Measurements from ENCODE around the gene C19orf33. TPM values are rescaled to one million over a fixed set of nuclear protein-coding genes. Genes with fewer than 3 reads are reported as not detected.

The C19orf33 gene
- total RNA-seq, 3 donors from 2014 or later (not counting 1 experiment from before 2014, with no cell fraction given) = 1.5 to 4.0 TPM; not detected in 1

DNA sequence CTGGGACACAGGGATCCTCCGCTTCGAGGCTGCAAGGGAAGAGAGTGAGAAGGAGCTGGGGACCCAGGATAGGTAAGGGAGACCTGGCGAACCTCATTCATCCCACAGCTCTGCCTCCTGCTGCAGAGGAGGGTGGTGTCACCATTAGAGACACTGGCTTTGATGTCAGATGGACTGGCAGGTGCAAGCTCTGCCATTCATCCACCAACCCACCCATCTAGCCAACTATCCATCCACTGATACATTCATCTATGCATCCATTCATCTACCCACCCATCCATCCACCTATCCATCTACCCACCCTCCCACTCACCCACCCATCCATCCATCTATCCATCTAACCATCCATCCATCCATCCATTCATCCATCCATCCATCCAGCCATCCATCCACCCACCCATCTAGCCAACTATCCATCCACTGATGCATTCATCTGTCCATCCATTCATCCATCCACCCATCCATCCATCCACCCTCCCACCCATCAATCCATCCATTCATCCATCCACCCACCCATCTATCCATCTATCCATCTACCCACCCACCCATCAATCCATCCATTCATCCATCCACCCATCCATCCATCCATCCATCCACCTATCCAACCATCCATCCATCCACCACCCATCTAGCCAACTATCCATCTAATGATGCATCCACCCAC is 5.7 kb downstream of the C19orf33 start:
- intact Hi-C loops (cut with micrococcal nuclease) = loop anchor here (10.0 kb wide), 1 partner anchor 1095 kb away; the partner anchor contains the start of genes ZNF383 and ZNF585B
- H3K27ac ChIP-seq (ENCODE audit: low read length) = no peak overlapping the region
- no peaks in the 10 kb centered on the region for H3K36me3 Mint-ChIP-seq

DNA sequence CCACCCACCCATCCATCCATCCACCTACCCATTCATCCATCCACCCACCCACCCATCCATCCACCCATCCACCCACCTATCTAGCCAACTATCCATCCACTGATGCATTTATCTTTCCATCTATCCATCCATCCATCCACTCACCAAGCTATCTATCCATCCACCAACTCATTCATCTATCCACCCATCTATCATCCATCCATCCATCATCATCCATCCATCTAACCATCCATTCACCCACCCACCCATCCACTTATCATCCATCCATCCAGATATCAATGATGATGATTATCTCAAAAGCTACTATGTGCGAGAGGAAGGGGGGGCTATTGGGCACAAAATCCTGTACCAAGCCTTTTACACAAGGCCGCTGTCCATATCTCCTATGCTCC is 6.2 kb downstream of the C19orf33 start:
- TF ChIP-seq, protein P1, sequence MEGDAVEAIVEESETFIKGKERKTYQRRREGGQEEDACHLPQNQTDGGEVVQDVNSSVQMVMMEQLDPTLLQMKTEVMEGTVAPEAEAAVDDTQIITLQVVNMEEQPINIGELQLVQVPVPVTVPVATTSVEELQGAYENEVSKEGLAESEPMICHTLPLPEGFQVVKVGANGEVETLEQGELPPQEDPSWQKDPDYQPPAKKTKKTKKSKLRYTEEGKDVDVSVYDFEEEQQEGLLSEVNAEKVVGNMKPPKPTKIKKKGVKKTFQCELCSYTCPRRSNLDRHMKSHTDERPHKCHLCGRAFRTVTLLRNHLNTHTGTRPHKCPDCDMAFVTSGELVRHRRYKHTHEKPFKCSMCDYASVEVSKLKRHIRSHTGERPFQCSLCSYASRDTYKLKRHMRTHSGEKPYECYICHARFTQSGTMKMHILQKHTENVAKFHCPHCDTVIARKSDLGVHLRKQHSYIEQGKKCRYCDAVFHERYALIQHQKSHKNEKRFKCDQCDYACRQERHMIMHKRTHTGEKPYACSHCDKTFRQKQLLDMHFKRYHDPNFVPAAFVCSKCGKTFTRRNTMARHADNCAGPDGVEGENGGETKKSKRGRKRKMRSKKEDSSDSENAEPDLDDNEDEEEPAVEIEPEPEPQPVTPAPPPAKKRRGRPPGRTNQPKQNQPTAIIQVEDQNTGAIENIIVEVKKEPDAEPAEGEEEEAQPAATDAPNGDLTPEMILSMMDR (IDR thresholded peaks at IDR 0.05) = no peak
- Mint-ChIP-seq H3K36me3 (no peaks in the 10 kb centered on the region), H3K9me3 (no peaks in the 10 kb centered on the region), H3K4me1 (peaks cover 0 to 16% of the 10 kb centered on the region in 2 donors), H3K27me3 (ENCODE audit: low read depth in 2 of 2) (no peaks in the 10 kb centered on the region), H3K4me3 (no peak overlapping the region), H3K27ac (no peak overlapping the region)
- H3K27ac ChIP-seq (ENCODE audit: low read length) = no peak overlapping the region
- no peak for ATAC-seq
- H3K36me3 ChIP-seq (ENCODE audit: control insufficient read depth, insufficient read depth, low read length) = peaks cover 18% of the 10 kb centered on the region
- peaks cover 7% of the 10 kb centered on the region for H3K4me1 ChIP-seq (ENCODE audit: control insufficient read depth, insufficient read depth, low read length)
- WGBS (ENCODE audit: insufficient coverage) = 100% methylated on average over 2 of the region's 2 CpGs
- intact Hi-C loops (cut with micrococcal nuclease) = loop anchor here (10.0 kb wide), 1 partner anchor 1095 kb away; the partner anchor contains the start of genes ZNF383 and ZNF585B
- H3K9me3 ChIP-seq (ENCODE audit: control insufficient read depth, insufficient read depth, low read length) = no peaks in the 10 kb centered on the region
- DNase-seq = no peak
- no peaks in the 10 kb centered on the region for H3K27me3 ChIP-seq (ENCODE audit: control insufficient read depth, insufficient read depth, low read length)
- H3K4me3 ChIP-seq (ENCODE audit: low read length) = no peak overlapping the region

More for the DNA sequence above, 5.7 kb downstream of the C19orf33 start:
- Histone ChIP-seq H3K4me3 (ENCODE audit: low read length) (no peak overlapping the region), H3K36me3 (ENCODE audit: control insufficient read depth, insufficient read depth, low read length) (peaks cover 19% of the 10 kb centered on the region), H3K9me3 (ENCODE audit: control insufficient read depth, insufficient read depth, low read length) (no peaks in the 10 kb centered on the region), H3K4me1 (ENCODE audit: control insufficient read depth, insufficient read depth, low read length) (peaks cover 2% of the 10 kb centered on the region), H3K27me3 (ENCODE audit: control insufficient read depth, insufficient read depth, low read length) (no peaks in the 10 kb centered on the region)
- no peaks in the 10 kb centered on the region for H3K9me3 Mint-ChIP-seq
- DNase-seq (no peak), ATAC-seq (no peak)
- WGBS (ENCODE audit: insufficient coverage) = 93% methylated on average over 3 of the region's 3 CpGs
- TF ChIP-seq, protein P1 (IDR thresholded peaks at IDR 0.05) = no peak
- no peak overlapping the region for H3K4me3 Mint-ChIP-seq
- H3K27ac Mint-ChIP-seq = no peak overlapping the region
- H3K4me1 Mint-ChIP-seq = peaks cover 0 to 16% of the 10 kb centered on the region in 2 donors
- no peaks in the 10 kb centered on the region for H3K27me3 Mint-ChIP-seq (ENCODE audit: low read depth in 2 of 2)

DNA sequence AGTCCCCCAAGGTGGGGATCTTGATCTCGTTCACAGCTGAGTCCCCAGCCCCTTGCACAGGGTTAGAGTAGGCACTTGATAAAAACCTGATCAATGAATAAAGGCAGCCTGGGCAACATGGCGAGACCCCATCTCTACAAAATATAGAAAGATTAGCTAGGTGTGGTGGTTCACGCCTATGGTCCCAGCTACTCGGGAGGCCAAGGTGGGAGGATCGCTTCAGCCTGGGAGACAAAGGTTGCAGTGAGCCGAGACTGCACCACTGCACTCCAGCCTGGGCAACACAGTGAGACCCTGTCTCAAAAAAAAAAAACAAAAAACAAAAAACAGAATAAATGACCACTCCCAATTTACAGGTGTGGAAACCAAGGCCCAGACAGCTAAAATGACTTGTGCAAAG is 6.9 kb downstream of the C19orf33 start:
- H3K4me1 ChIP-seq (ENCODE audit: control insufficient read depth, insufficient read depth, low read length) = peaks cover 11% of the 10 kb centered on the region
- Mint-ChIP-seq H3K9me3 (no peaks in the 10 kb centered on the region), H3K36me3 (no peaks in the 10 kb centered on the region), H3K27ac (no peak overlapping the region), H3K4me3 (no peak overlapping the region), H3K4me1 (peaks cover 0 to 16% of the 10 kb centered on the region in 2 donors), H3K27me3 (ENCODE audit: low read depth in 2 of 2) (no peaks in the 10 kb centered on the region)
- DNase-seq = no peak
- ATAC-seq = no peak
- WGBS (ENCODE audit: insufficient coverage) = 94% methylated on average over 5 of the region's 6 CpGs
- TF ChIP-seq, protein P1 (IDR thresholded peaks at IDR 0.05) = no peak
- no peak overlapping the region for H3K4me3 ChIP-seq (ENCODE audit: low read length)
- no peaks in the 10 kb centered on the region for H3K9me3 ChIP-seq (ENCODE audit: control insufficient read depth, insufficient read depth, low read length)
- H3K36me3 ChIP-seq (ENCODE audit: control insufficient read depth, insufficient read depth, low read length) = peaks cover 15% of the 10 kb centered on the region
- intact Hi-C loops (cut with micrococcal nuclease) = loop anchor here (10.0 kb wide), 1 partner anchor 1096 kb away; the partner anchor contains the start of genes ZNF383 and ZNF585B
- no peak overlapping the region for H3K27ac ChIP-seq (ENCODE audit: low read length)
- no peaks in the 10 kb centered on the region for H3K27me3 ChIP-seq (ENCODE audit: control insufficient read depth, insufficient read depth, low read length)

Data from natural killer cell (primary cell).